HG03439 (cell line): Measurements from ENCODE around the gene CPNE4.

Experiments used
- ATAC-seq: cut with Tn5 transposase; IDR thresholded peaks from one replicate; pipeline ENCODE4 v1.9.1; 2021; ENCODE audit warnings: mild to moderate bottlenecking, moderate library complexity; ENCODE audit not compliant: unreplicated experiment

Gene CPNE4

DNA sequence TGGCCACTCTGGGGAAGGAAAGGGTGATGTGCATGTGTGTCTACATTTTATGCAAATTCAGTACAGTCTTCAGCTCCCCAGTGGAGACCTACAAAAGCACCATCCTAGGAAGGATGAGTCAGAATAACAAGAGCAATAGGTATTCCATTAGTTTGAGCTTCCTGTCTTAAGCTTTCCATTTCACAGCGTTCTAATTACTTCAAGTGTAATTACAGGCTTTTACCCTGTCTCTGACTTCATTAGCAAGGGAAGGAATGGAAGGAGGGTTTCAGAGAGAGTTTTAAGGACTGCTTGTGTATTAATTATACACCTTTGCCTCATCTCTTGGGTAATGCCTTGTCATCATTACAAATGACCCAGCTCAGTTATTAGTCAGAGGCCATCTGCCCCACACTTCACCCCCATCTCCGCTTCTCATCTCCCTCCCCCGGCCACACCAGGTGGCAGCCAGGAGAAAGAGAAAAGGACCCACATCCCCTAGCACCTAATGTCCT, 329.2 kb downstream of the CPNE4 start:
- ATAC-seq: peak; percentile 80

GRCh38 chr3:131705099-131705498, 329.7 kb downstream of the CPNE4 start:
- no peak for ATAC-seq

DNA sequence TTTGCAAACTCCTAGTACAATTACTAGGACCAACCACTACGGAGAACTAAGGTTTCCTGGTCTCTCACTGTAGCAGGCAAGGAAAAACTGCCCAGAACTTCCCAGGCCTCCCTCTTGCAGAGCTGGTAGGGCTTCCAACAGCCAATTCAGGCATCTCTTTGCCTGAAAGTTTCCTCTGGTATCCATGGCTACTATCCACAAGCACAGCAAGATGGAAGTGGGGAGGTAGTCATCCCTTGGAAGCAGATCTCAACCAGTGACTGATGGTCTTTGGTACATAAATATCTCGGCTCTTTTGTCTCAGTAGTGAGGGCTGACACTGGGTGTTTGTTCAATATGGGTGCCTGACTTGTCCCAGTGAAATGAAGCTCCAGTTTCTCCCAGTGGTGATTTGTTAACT, 330.7 kb downstream of the CPNE4 start:
- ATAC-seq: no peak

- no peak for ATAC-seq
Observed at GRCh38 chr3:131702146-131702545, 332.7 kb downstream of the CPNE4 start.

DNA sequence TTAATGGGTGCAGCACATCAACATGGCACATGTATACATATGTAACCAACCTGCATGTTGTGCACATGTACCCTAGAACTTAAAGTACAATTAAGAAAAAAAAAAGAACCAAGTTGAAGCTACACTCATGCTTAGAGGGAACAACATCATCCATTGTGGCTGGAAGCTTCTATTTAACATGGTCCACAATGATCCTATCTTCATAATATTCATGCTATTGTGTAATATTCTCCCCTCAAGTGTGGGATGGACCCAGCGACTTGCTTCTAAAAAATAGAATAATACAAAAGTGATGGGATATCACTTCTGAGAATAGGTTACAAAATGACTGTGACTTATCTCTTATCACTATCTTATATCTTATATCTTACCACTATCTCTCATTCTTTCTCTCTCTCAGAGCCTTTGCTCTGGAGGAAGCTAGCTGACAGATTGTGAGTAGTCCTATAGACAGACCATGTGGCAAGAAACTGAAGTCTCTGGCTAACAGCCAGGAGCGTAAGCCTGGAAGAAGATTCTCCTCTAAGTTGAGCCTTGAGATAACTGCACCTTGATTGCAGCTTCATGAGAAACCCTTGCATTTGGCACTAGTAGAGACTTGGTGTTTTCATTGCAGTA, 333.6 kb downstream of the CPNE4 start:
- ATAC-seq: no peak

DNA sequence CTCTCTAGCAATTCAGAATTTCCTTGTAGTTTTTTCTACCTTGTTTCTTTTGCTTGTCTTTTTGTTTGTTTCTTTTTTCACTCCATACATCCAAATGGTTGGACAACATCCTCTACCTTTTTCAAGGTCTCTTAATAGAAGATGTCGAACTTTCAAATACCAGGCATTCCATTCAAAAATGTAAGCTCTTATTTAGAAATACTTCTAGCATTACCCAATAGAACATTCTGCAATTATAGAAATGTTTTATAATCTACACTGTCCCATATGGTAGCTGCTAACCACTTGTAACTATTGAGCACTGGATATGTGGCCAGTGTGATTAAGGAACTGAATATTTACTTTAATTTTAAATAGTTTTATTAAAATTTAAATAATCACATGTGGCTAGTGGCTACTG, 335.8 kb downstream of the CPNE4 start:
- ATAC-seq: no peak

DNA sequence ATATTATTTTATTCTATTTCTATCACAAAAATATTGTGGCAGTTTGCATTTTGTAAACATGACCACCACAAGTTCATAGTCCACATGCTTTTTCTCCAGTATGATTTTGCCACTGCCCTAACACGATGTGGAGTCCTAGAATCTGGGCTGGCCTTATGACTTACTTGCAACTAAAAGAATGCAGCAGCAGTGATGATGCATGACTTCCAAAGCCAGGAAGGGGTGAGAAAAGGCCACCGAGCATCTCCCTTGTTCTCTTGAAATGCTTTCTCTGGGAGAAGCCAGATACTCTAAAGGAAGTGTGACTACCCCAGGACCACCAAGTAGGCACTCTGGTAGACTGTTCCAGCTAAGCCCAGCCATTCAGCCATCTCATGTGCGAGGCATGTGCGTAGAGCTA, 340.4 kb downstream of the CPNE4 start:
- no peak for ATAC-seq

- no peak for ATAC-seq
Observed at GRCh38 chr3:131692356-131692755, 342.5 kb downstream of the CPNE4 start.

DNA sequence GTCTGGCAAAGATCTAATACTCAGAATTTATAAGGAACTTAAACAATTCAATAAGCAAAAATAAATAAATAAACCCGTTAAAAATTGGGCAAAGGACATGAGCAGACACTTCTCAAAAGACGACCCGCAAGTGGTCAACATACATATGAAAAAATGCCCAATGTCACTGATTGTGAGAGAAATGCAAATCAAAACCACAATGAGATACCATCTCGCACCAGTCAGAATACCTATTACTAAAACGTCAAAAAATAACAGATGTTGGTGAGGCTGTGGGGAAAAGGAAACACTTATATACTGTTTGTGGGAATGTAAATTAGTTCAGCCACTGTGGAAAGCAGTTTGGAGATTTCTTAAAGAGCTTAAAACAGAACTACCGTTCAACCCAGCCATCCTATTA, 344.0 kb downstream of the CPNE4 start:
- no peak for ATAC-seq

DNA sequence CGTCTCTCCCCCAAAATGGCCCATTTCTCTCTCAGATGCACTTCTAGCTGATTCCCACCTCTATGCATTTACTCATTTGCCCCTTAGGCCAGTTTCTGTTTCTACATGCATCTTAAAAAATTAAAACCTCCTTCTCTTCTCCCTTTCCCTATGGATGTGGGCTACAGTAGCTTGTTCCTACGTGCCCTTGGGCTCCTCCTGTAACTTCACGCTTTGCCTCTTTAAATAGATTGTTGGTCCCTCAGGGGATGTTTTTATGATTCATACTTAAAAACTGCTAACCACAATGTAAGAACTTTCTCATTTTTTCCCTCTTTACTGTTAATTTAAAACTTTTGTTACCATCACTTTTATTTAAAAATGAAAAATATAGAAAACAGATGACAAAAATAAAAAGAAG, 346.4 kb downstream of the CPNE4 start:
- ATAC-seq: no peak

- no peak for ATAC-seq
Observed at GRCh38 chr3:131669600-131669999, 365.2 kb downstream of the CPNE4 start.

- ATAC-seq: no peak
Observed at GRCh38 chr3:131658771-131659170, 376.0 kb downstream of the CPNE4 start.

DNA sequence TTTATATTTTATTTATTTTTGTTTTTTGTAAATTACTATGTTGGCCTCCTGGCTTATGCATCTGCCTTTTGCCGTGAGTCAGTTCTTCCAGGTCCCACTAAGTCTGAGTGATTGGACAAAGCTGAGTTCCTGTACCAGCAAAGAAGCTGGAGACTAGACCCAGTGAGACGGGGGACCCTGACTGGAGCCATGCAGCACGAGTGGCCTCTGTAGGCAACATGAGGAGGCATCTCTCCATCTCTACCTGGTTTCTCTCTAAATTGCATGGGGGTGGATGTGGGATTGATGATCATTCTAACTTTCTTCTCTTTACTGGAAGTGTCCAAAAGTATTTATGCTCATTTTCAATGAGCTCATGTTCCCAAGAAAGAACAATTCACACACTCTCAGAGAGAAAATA, 376.7 kb downstream of the CPNE4 start:
- ATAC-seq: no peak

DNA sequence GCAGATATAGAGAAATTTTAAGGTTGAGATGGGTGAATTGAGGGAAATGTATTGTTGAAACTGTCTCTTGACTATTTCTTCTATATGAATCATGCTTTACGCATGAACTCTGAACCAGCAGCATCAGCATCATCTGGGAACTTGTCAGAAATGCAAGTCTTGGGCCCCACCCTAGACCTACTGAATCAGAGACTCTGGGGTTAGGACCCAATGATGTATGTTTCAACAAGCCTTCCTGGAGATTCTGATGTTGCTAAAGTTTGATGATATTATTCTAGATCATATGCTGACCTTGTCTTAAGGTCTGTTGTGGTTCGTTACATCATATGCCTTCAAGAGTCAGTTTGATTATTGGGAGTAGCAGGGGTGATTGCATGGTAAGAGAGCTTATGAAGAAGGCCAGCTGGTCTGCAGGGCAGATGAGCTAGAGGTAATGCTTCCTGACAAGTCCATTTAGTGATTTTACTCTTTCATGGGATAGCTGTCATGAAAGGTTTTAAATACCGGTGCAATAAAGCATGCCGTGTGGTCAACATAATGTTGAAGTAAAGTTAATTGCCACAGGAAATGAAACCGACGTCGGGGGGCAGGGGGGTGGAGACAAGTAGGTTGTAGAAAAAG, 379.6 kb downstream of the CPNE4 start:
- no peak for ATAC-seq

- no peak for ATAC-seq
Observed at GRCh38 chr3:131645638-131646037, 389.2 kb downstream of the CPNE4 start.

- ATAC-seq: no peak
Observed at GRCh38 chr3:131636266-131636775, 398.5 kb downstream of the CPNE4 start.

GRCh38 chr3:131630807-131631206, 404.0 kb downstream of the CPNE4 start:
- no peak for ATAC-seq

GRCh38 chr3:131630097-131630496, 404.7 kb downstream of the CPNE4 start:
- peak; percentile 79 for ATAC-seq

DNA sequence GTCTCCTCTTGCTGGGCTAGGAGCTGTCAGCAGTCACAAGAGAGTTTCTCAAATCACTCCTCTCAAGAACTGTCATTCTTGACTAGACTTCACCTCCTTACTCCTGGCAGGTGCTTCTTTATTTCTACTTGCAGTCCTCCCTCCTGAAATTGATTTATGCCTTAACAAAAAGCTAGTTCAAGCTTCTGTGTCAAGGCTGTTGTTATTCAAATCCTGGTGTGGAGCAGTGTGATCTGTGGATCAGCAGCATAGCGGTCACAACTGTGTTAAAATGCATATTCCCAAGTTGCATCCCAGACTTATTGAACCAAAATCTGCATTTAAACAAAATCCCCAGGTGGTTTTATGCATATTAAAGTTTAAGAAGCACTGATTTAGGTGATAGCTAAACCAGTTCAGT, 411.4 kb downstream of the CPNE4 start:
- ATAC-seq: no peak

DNA sequence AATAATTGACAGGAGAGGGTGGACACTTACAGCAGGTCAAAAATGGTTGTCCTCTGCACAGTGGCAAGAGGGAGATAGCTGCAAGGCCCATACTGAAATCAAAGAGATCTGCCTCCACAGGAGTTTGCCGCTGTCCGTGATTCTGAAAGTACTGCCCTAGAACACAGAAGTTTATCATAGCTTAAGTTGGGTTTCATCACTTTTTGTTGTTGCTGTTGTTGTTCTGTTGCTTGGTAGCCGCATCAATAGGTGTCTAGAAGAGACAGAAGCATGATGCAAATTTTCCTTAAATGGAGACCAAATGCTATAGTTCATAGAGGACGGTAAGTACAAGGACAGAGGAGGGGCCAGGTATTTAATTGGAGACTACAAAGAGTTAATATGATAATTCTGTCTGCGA, 412.1 kb downstream of the CPNE4 start:
- no peak for ATAC-seq

GRCh38 chr3:131620977-131621376, 413.8 kb downstream of the CPNE4 start:
- ATAC-seq: no peak

DNA sequence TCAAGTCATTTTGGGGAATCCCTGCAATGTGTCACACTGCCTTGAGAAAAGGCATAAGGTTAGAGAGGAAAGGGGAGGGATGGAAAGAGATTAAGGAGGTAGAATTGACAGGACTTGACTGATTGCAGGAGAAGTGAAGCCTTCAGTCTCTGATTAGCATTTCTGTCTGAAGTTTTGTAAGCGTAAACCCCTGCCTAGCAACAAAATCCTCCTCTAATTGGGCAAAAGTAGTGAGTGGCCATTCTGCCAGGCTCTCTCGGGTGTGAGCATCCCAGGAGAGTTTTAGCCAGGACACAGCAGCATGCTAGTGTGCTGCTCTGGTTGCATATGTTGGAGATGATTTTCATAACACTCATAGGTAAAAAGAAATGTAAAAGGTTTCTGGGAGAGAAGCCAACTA, 415.0 kb downstream of the CPNE4 start:
- ATAC-seq: no peak

DNA sequence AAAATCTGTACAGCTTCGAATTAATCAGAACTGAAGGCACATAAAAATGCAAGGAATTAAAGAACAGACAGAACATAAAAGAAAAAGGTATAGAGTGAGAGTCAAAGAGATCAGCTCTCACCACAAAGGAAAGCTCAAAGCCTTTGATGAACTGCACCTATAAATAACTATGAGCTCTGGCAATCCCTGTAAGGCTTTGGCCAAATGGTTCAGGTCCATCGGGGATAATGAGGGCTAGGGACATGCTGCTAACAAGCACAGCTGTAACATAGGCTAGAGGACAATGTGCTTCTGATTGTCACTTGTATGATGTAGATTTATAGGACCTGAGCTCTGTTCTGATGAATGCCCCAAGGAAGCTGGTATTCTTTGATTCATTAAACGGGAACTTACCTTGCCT, 418.1 kb downstream of the CPNE4 start:
- no peak for ATAC-seq
